SK-N-SH (cell line): Measurements from ENCODE around the gene ARHGEF12. TPM values are rescaled to one million over a fixed set of nuclear protein-coding genes. Genes with fewer than 3 reads are reported as not detected.
"Not testable (repeated sequence)": the region's sequence is repeated elsewhere in the genome, so short reads cannot be mapped to it uniquely, and the experiment has no call there.

Experiments
- CTCF ChIA-PET: fragments of 300-600, 350-600 bp; formaldehyde crosslinking; extraction: SDS; loops from one replicate; lab custom pipeline; 2021; lab: Yijun Ruan, JAX
- POLR2A ChIA-PET: fragments of 350-600 bp; sonication (Branson Sonifier 250); formaldehyde crosslinking; extraction: SDS; loops from one replicate; lab custom pipeline; 2020; ENCODE audit warnings: antibody characterized with exemption, inconsistent platforms; lab: Yijun Ruan, JAX
- DNase-seq: peaks from one replicate; pipeline ENCODE4 v3.0.0; 2012
- H2AFZ ChIP-seq: fragments of 200-600 bp; sonication (generic); 2 replicates; pipeline ENCODE4 v1.8.1; 2016; ENCODE audit warnings: antibody characterized with exemption, mild to moderate bottlenecking, low read depth
- H3F3A ChIP-seq: fragments of 200-600 bp; sonication (generic); replicated peaks from 2 replicates; pipeline ENCODE3; 2016; ENCODE audit warnings: antibody characterized with exemption, mild to moderate bottlenecking; ENCODE audit not compliant: insufficient read depth
- H3K27ac ChIP-seq, 2 experiments: fragments of 200-500 bp in 1 of 2; fragments of 200-600 bp in 1 of 2; sonication (Bioruptor generic) in 1 of 2; sonication (generic), shearing (Covaris generic) in 1 of 2; 2 replicates each; pipeline versions ENCODE4 v1.5.1 to v1.6.1; 2014 to 2016; ENCODE audit warnings: low read depth in 2 of 2, inconsistent platforms in 1 of 2, low read length in 1 of 2, mild to moderate bottlenecking in 1 of 2, mixed read lengths in 1 of 2
- H3K27me3 ChIP-seq: fragments of 200-600 bp; sonication (generic), shearing (Covaris generic); 2 replicates; pipeline ENCODE4 v1.6.1; 2016; ENCODE audit warnings: mixed run types; ENCODE audit not compliant: insufficient read depth
- H3K36me3 ChIP-seq, 2 experiments: fragments of 200-500 bp in 1 of 2; fragments of 200-600 bp in 1 of 2; sonication (Bioruptor generic) in 1 of 2; sonication (generic) in 1 of 2; replicated peaks in 1 of 2; 2 replicates each; pipeline versions ENCODE3 to v1.5.1; 2014 to 2016; ENCODE audit warnings: low read length in 1 of 2, mild to moderate bottlenecking in 1 of 2; ENCODE audit not compliant: insufficient read depth in 2 of 2, control insufficient read depth in 1 of 2
- H3K4me1 ChIP-seq, 2 experiments: fragments of 200-500 bp in 1 of 2; fragments of 200-600 bp in 1 of 2; sonication (Bioruptor generic) in 1 of 2; sonication (generic), shearing (Covaris generic) in 1 of 2; 2 replicates each; pipeline versions ENCODE4 v1.5.1 to v1.6.1; 2014 to 2016; ENCODE audit warnings: low read depth in 1 of 2, low read length in 1 of 2, mixed run types in 1 of 2; ENCODE audit not compliant: insufficient read depth in 2 of 2, control insufficient read depth in 1 of 2
- H3K4me2 ChIP-seq: fragments of 200-600 bp; sonication (generic), shearing (Covaris generic); 2 replicates; pipeline ENCODE4 v1.6.1; 2017; ENCODE audit warnings: mixed run types
- H3K4me3 ChIP-seq, 2 experiments: fragments of 200-500 bp in 1 of 2; fragments of 200-600 bp in 1 of 2; sonication (Bioruptor generic) in 1 of 2; sonication (generic), shearing (Covaris generic) in 1 of 2; 2 replicates each; pipeline versions ENCODE4 v1.5.1 to v1.8.1; 2014 to 2016; ENCODE audit warnings: low read depth in 2 of 2, inconsistent platforms in 1 of 2, low read length in 1 of 2, mild to moderate bottlenecking in 1 of 2, mixed read lengths in 1 of 2, moderate library complexity in 1 of 2
- H3K79me2 ChIP-seq: fragments of 200-600 bp; sonication (generic); 2 replicates; pipeline ENCODE4 v1.8.1; 2017; ENCODE audit warnings: mild to moderate bottlenecking; ENCODE audit not compliant: insufficient read depth
- H3K9ac ChIP-seq: fragments of 200-600 bp; sonication (generic); 2 replicates; pipeline ENCODE4 v1.6.1; 2017; ENCODE audit warnings: mixed run types
- H3K9me2 ChIP-seq: fragments of 200-600 bp; sonication (generic); 2 replicates; pipeline ENCODE4 v1.6.1; 2017; ENCODE audit warnings: mixed run types
- H3K9me3 ChIP-seq: fragments of 200-600 bp; sonication (generic); 2 replicates; pipeline ENCODE4 v1.6.1; 2017; ENCODE audit warnings: mixed run types, mild to moderate bottlenecking, moderate library complexity
- H4K20me1 ChIP-seq: fragments of 200-600 bp; sonication (generic); 2 replicates; pipeline ENCODE4 v1.6.1; 2017; ENCODE audit warnings: mild to moderate bottlenecking, mixed run types; ENCODE audit not compliant: insufficient read depth
- ELF1 ChIP-seq: IDR thresholded peaks from 2 replicates; pipeline ENCODE4 v1.4.0; 2012
- EP300 ChIP-seq, 2 experiments: IDR thresholded peaks; 2 replicates each; pipeline versions ENCODE4 v1.4.0 to v1.6.1; 2012; ENCODE audit warnings: borderline replicate concordance in 1 of 2, low read depth in 1 of 2, low read length in 1 of 2
- MAX ChIP-seq: IDR thresholded peaks from 2 replicates; pipeline ENCODE4 v1.4.0; 2012; ENCODE audit warnings: low read depth
- PBX3 ChIP-seq: IDR thresholded peaks from 2 replicates; pipeline ENCODE4; 2012
- SIN3A ChIP-seq: IDR thresholded peaks from 2 replicates; pipeline ENCODE4 v1.6.1; 2012; ENCODE audit warnings: low read depth, mild to moderate bottlenecking, low read length, moderate library complexity, borderline replicate concordance
- USF1 ChIP-seq: IDR thresholded peaks from 2 replicates; pipeline ENCODE4 v1.4.0; 2012; ENCODE audit warnings: low read depth, borderline replicate concordance
- WGBS: methylation state at CpG from one replicate; pipeline ENCODE4 v1.1.6; 2017; ENCODE audit warnings: low lambda C conversion rate; 5-methylcytosine and 5-hydroxymethylcytosine counted together
- polyA plus RNA-seq, 3 experiments: library from polyadenylated mRNA; depleted of rRNA; stranded (reverse); fragments of >200 nt; gene quantifications; 2 replicates each; pipeline ENCODE4 v1.2.3, GENCODE V29; 2012

ARHGEF12 gene
- polyA plus RNA-seq, 1 of the 3 experiments (the other 2 are of a cell fraction), result 12.3 TPM

GRCh38 chr11:120501440-120501839, 165.2 kb downstream of the ARHGEF12 start:
- H3K9ac ChIP-seq, result no peak overlapping the region
- ChIA-PET CTCF (interaction anchor here (0.8 to 4.6 kb wide), 9 partner anchors 10 to 609 kb away, joined by 3 to 42 read pairs (median 4); partner anchors contain the start of gene GRIK4), POLR2A (interaction anchor here (0.6 kb wide), 1 partner anchor 176 kb away, joined by 3 read pairs; no protein-coding TSS in a partner anchor)
- H3F3A ChIP-seq, result peaks cover 5% of the 10 kb centered on the region
- no peaks in the 10 kb centered on the region for H3K36me3 ChIP-seq
- H3K4me2 ChIP-seq, result no peak overlapping the region
- H3K27ac ChIP-seq, result no peak overlapping the region
- H3K4me1 ChIP-seq, result no peaks in the 10 kb centered on the region
- H2AFZ ChIP-seq, result no peak overlapping the region
- H4K20me1 ChIP-seq, result no peaks in the 10 kb centered on the region
- no peaks in the 10 kb centered on the region for H3K9me3 ChIP-seq
- DNase-seq, result no peak
- no peaks in the 10 kb centered on the region for H3K27me3 ChIP-seq
- no peak for TF ChIP-seq ELF1
- no peak for TF ChIP-seq MAX
- no peak for TF ChIP-seq USF1
- H3K79me2 ChIP-seq, result no peaks in the 10 kb centered on the region
- 81% methylated on average over 2 of the region's 2 CpGs for WGBS
- no peaks in the 10 kb centered on the region for H3K9me2 ChIP-seq
- no peak overlapping the region for H3K4me3 ChIP-seq

- POLR2A ChIA-PET, result no interaction called here
- CTCF ChIA-PET, result interaction anchor here (0.9 to 4.6 kb wide), 9 partner anchors 9 to 609 kb away, joined by 3 to 42 read pairs (median 5); partner anchors contain the start of genes ARHGEF12 and GRIK4
Observed at GRCh38 chr11:120501976-120502755, 166.0 kb downstream of the ARHGEF12 start.

GRCh38 chr11:120503529-120503928, 167.3 kb downstream of the ARHGEF12 start:
- H3K4me1 ChIP-seq, H4K20me1 ChIP-seq: not testable (repeated sequence)
- CTCF ChIA-PET, result interaction anchor here (1.4 to 4.6 kb wide), 2 partner anchors 8 to 449 kb away, joined by 3 to 42 read pairs; partner anchors contain the start of gene GRIK4

More at GRCh38 chr11:120501976-120502755, 166.0 kb downstream of the ARHGEF12 start:
- H3K27ac ChIP-seq, result no peak overlapping the region
- TF ChIP-seq EP300 (IDR thresholded peaks at IDR 0.05; ENCODE audit: borderline replicate concordance in 1 of 2, low read depth in 1 of 2, low read length in 1 of 2) (no peak), SIN3A (no peak), PBX3 (no peak)
- H3K4me3 ChIP-seq, result no peak overlapping the region
- H3K27me3 ChIP-seq, result no peaks in the 10 kb centered on the region
- H3K36me3 ChIP-seq, result no peaks in the 10 kb centered on the region
- H3K4me2 ChIP-seq, result no peak overlapping the region
- H3K9me3 ChIP-seq, result no peaks in the 10 kb centered on the region
- H3K79me2 ChIP-seq, result no peaks in the 10 kb centered on the region
- 76% methylated on average over 5 of the region's 5 CpGs for WGBS
- H2AFZ ChIP-seq, result no peak overlapping the region
- no peak for DNase-seq
- no peaks in the 10 kb centered on the region for H3K4me1 ChIP-seq
- peaks cover 5% of the 10 kb centered on the region for H3F3A ChIP-seq
- no peak overlapping the region for H3K9ac ChIP-seq
- no peaks in the 10 kb centered on the region for H4K20me1 ChIP-seq
- no peaks in the 10 kb centered on the region for H3K9me2 ChIP-seq

More at GRCh38 chr11:120503529-120503928, 167.3 kb downstream of the ARHGEF12 start:
- H3K27me3 ChIP-seq, H3K79me2 ChIP-seq, H3K36me3 ChIP-seq, H3K27ac ChIP-seq, H3F3A ChIP-seq, H3K9me3 ChIP-seq, H3K9me2 ChIP-seq, H3K9ac ChIP-seq, H3K4me3 ChIP-seq, H3K4me2 ChIP-seq, H2AFZ ChIP-seq, DNase-seq: not testable (repeated sequence)
- WGBS, result 76% methylated on average over 3 of the region's 3 CpGs
- POLR2A ChIA-PET, result interaction anchor here (0.6 kb wide), 1 partner anchor 268 kb away, joined by 5 read pairs; no protein-coding TSS in a partner anchor
